Brain microvascular endothelial cell (primary cell): Measurements from ENCODE around the gene FNDC3B.

Source experiments
- DNase-seq: peaks from one replicate; pipeline ENCODE4 v3.0.0-alpha.2; 2020
- H3K27ac ChIP-seq: fragments of 250-450 bp; sonication (Bioruptor Pico); 2 replicates; pipeline ENCODE4 v1.5.1; 2020; ENCODE audit warnings: mild to moderate bottlenecking, moderate library complexity
- H3K27me3 ChIP-seq: fragments of 250-450 bp; sonication (Bioruptor Pico); replicated peaks from 2 replicates; pipeline ENCODE4 v1.5.1; 2020; ENCODE audit warnings: mild to moderate bottlenecking
- H3K36me3 ChIP-seq: fragments of 250-450 bp; sonication (Bioruptor Pico); replicated peaks from 2 replicates; pipeline ENCODE4 v1.5.1; 2020; ENCODE audit warnings: mild to moderate bottlenecking
- H3K4me3 ChIP-seq: 2 replicates; pipeline ENCODE4 v1.5.1; 2011; ENCODE audit warnings: low read depth, mild to moderate bottlenecking, control low read depth, low read length, moderate library complexity
- CTCF ChIP-seq: IDR thresholded peaks from 2 replicates; pipeline ENCODE4 v1.5.1; 2011; ENCODE audit warnings: low read depth, mild to moderate bottlenecking, moderate library complexity, low read length, control low read depth, inconsistent platforms; ENCODE audit errors: missing control alignments
- in situ Hi-C: cut with HindIII; loops from 2 replicates; pipeline ENCODE4 v1.10.0; 2017; ENCODE audit warnings: low sequenced_read_pairs, low pct_ligation_motif_present

Gene FNDC3B

DNA sequence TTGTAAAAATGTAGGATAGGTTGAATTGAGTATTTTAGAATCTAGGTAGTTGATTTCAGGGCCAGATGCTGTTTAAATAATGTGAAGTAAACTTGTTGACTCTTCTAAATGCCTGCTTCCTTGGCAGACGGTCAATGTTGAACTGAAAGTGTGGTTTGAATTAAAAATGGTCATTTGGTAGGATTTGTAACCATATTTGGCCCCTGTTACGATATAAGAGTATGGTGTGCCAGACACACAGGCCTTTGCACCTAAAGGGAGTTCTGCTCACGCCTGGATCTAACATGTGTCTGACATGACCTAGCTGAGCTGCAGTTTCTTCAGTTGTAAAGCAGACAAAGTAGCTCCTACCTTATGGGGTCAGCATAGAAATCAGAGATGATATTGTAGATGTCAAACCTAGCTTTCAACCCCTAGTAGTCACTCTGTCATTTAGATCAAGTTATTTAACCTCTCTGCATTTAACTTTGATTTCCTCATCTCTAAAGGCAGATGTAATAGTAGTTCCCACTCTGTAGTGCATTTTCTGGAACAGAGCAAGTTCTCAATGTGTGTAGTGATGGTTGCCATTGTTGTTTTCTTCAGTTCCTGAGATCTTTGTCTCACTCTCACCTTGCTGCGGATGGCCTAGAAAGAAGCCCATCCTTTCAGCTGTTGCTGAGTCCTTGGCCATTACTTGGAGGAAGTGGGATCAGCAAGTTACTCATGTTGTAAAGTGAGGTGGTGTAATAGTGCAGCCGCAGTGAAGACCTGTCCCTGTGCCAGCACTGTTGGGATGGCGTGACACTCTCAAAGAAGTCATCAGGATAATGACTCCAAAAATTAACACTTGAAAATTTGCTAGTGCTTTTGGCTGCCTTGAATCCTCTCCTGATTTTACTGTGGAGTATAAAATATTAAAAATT lies 318.7 kb downstream of the FNDC3B start:
- no peak overlapping the region for H3K27ac ChIP-seq
- in situ Hi-C loops: loop anchor here (25.0 kb wide), 1 partner anchor 304 kb away; no protein-coding TSS in a partner anchor
- no peak for TF ChIP-seq CTCF
- H3K4me3 ChIP-seq: no peak overlapping the region
- no peaks in the 10 kb centered on the region for H3K27me3 ChIP-seq
- DNase-seq: no peak
- H3K36me3 ChIP-seq: peaks cover 46% of the 10 kb centered on the region

DNA sequence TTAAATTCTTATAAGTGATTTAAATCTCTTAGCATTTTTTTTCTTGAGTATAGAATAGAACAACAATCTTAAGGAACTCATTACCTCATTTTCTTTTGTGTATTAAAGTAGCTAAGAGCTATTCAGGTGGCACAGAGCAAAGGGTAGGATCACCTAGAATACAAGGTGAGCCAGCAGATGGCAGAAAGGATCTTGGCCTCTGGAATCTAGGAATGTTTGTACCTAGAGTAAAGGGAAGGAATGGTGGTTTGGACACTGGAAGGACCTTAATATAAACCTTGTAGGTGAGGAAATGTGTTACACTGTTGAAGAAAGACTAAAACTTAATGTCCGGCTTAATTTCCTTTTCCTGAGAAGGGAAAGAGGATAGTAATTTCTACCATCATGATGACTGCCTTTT lies 319.9 kb downstream of the FNDC3B start:
- in situ Hi-C loops: loop anchor here (25.0 kb wide), 1 partner anchor 303 kb away; no protein-coding TSS in a partner anchor
- H3K36me3 ChIP-seq: peaks cover 50% of the 10 kb centered on the region
- H3K27ac ChIP-seq: no peak overlapping the region
- no peak for DNase-seq
- H3K4me3 ChIP-seq: no peak overlapping the region
- no peak for TF ChIP-seq CTCF
- no peaks in the 10 kb centered on the region for H3K27me3 ChIP-seq

DNA sequence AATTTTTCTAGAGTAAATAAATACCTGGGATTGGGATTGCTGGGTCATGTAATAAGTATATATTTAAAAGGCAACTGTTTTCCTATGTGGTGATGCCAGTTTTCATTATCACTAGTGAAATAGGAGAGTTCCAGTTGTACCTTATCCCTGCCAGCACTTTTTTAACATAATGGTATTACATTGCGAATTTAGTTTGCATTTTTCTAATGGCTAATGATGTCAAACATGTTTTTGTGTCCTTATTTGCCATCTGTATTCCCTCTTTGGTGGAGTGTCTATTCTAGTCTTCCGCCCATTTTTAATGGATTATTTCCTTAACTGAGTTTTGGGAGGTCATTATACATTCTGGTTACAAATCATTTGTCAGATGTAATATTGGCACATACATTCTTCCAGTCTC lies 320.6 kb downstream of the FNDC3B start:
- TF ChIP-seq CTCF: no peak
- Histone ChIP-seq H3K4me3 (no peak overlapping the region), H3K36me3 (peaks cover 56% of the 10 kb centered on the region), H3K27ac (no peak overlapping the region), H3K27me3 (no peaks in the 10 kb centered on the region)
- no peak for DNase-seq
- in situ Hi-C loops: loop anchor here (25.0 kb wide), 1 partner anchor 302 kb away; no protein-coding TSS in a partner anchor

DNA sequence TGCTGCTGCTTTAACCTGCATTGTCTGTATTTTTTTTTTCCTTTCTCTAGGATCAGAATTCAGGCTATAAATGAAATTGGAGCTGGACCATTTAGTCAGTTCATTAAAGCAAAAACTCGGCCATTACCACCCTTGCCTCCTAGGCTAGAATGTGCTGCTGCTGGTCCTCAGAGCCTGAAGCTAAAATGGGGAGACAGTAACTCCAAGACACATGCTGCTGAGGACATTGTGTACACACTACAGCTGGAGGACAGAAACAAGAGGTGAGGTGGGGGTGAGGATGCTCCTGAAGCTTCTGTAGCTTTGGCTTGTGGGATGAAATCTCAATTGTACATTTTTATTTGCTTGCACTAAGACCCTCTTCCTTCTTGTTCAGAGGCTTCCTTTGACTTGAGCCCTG lies 323.2 kb downstream of the FNDC3B start:
- in situ Hi-C loops: loop anchor here (25.0 kb wide), 1 partner anchor 300 kb away; no protein-coding TSS in a partner anchor
- no peak for TF ChIP-seq CTCF
- Histone ChIP-seq H3K27ac (no peak overlapping the region), H3K4me3 (no peak overlapping the region), H3K27me3 (no peaks in the 10 kb centered on the region), H3K36me3 (peaks cover 56% of the 10 kb centered on the region)
- no peak for DNase-seq

GRCh38 chr3:172364374-172365027 lies 325.1 kb downstream of the FNDC3B start:
- H3K4me3 ChIP-seq: no peak overlapping the region
- peaks cover 62% of the 10 kb centered on the region for H3K36me3 ChIP-seq
- DNase-seq: no peak
- in situ Hi-C loops: loop anchor here (25.0 kb wide), 1 partner anchor 298 kb away; no protein-coding TSS in a partner anchor
- no peaks in the 10 kb centered on the region for H3K27me3 ChIP-seq
- no peak for TF ChIP-seq CTCF
- H3K27ac ChIP-seq: no peak overlapping the region
